Measurements from ENCODE around the gene KCNG1. TPM values are rescaled to one million over a fixed set of nuclear protein-coding genes. Genes with fewer than 3 reads are reported as not detected.

KCNG1 gene
- total and polyA plus RNA-seq, 2 of the 4 experiments (the other 2 are of a cell fraction), result 23.7 to 51.4 TPM

- Histone ChIP-seq H2BK120ac (ENCODE audit: low read depth, low read length) (no peak overlapping the region), H3K9me3 (ENCODE audit: control insufficient read depth, insufficient read depth, low read length) (peaks cover 4% of the 10 kb centered on the region), H3K79me1 (ENCODE audit: low read depth in 1 of 2, low read length in 2 of 2) (no peaks in the 10 kb centered on the region), H2BK20ac (ENCODE audit: low read depth, low read length) (no peak overlapping the region), H3K27me3 (ENCODE audit: control insufficient read depth, insufficient read depth, low read length) (peaks cover 54% of the 10 kb centered on the region), H3K4me2 (ENCODE audit: low read depth, low read length) (no peak overlapping the region), H3K4me1 (ENCODE audit: control insufficient read depth, insufficient read depth, low read length) (no peaks in the 10 kb centered on the region), H3K9me1 (ENCODE audit: insufficient read depth, low read length) (no peaks in the 10 kb centered on the region), H3K4ac (ENCODE audit: low read depth, low read length) (no peak overlapping the region), H3K56ac (ENCODE audit: extremely low read depth, insufficient read depth, low read length) (no peak overlapping the region), H4K5ac (ENCODE audit: low read depth, low read length) (no peak overlapping the region), H3K14ac (replicated peaks; ENCODE audit: low read depth, low read length) (no peak overlapping the region), H2AFZ (replicated peaks; ENCODE audit: low read length, poor library complexity) (no peak overlapping the region), H2AK5ac (ENCODE audit: low read depth, low read length) (no peak overlapping the region), H3K4me3 (ENCODE audit: insufficient read depth, low read depth, low read length) (no peak overlapping the region), H4K8ac (ENCODE audit: low read depth in 2 of 2, low read length in 2 of 2) (no peak overlapping the region), H3K18ac (ENCODE audit: low read depth, low read length) (no peak overlapping the region), H3K27ac (ENCODE audit: insufficient read depth, low read length) (no peak overlapping the region), H3K9ac (ENCODE audit: low read depth, low read length) (no peak overlapping the region), H4K20me1 (ENCODE audit: insufficient read depth, low read length) (no peaks in the 10 kb centered on the region), H2BK5ac (ENCODE audit: low read depth, low read length, poor library complexity, severe bottlenecking) (no peak overlapping the region), H3K23ac (ENCODE audit: low read depth, low read length) (no peak overlapping the region), H2AK9ac (replicated peaks; ENCODE audit: low read depth, low read length, poor library complexity) (no peak overlapping the region), H2BK15ac (ENCODE audit: low read depth, low read length) (no peak overlapping the region), H3K36me3 (ENCODE audit: control insufficient read depth, insufficient read depth, low read length) (no peaks in the 10 kb centered on the region), H4K91ac (ENCODE audit: insufficient read depth, low read depth, low read length) (no peak overlapping the region)
- no TSS peak for BruUV-seq (replicated peaks)
- in situ Hi-C loops (cut with MboI; ENCODE audit: low sequenced_read_pairs) (no loop called here), dilution Hi-C loops (cut with HindIII; ENCODE audit: low sequenced_read_pairs, unreplicated experiment) (no loop called here), intact Hi-C loops (cut with micrococcal nuclease) (no loop called here)
- TF ChIP-seq CTCF (conservative IDR thresholded peaks at IDR 0.05; ENCODE audit: low read depth, low read length) (no peak), RFX5 (IDR thresholded peaks at IDR 0.05; ENCODE audit: low read depth, low read length) (no peak), MXI1 (IDR thresholded peaks at IDR 0.05; ENCODE audit: borderline replicate concordance, low read depth, low read length) (no peak), SMC3 (IDR thresholded peaks at IDR 0.05; ENCODE audit: low read depth, low read length) (no peak), NFE2L2 (IDR thresholded peaks at IDR 0.05; ENCODE audit: low read depth, low read length) (no peak), POLR2A (IDR thresholded peaks at IDR 0.05; ENCODE audit: low read depth, low read length) (no peak), CHD1 (IDR thresholded peaks at IDR 0.05; ENCODE audit: low read depth, low read length) (no peak), MAZ (IDR thresholded peaks at IDR 0.05; ENCODE audit: borderline replicate concordance, low read depth, low read length) (no peak), FOS (IDR thresholded peaks at IDR 0.05; ENCODE audit: low read depth, low read length) (no peak), RCOR1 (IDR thresholded peaks at IDR 0.05; ENCODE audit: insufficient replicate concordance, low read length) (no peak)
- POLR2A ChIA-PET (ENCODE audit: unreplicated experiment), result no interaction called here
- no CpG with 5 or more reads among the region's 4 CpGs for WGBS, 2 experiments (ENCODE audit: extremely low coverage in 2 of 2, insufficient read length in 1 of 2)
- CTCF ChIA-PET, result no interaction called here
- ATAC-seq (ENCODE audit: low read depth) (no peak), DNase-seq (no peak)
Observed at GRCh38 chr20:51070621-51071020, 47.7 kb upstream of the KCNG1 start.

Measured in IMR-90 (cell line).